ENCODE data around the gene RBCK1. TPM values are rescaled to one million over a fixed set of nuclear protein-coding genes. Genes with fewer than 3 reads are reported as not detected.

RBCK1 gene
- total and polyA plus RNA-seq, 4 experiments from 2014 or later: 75.2 to 118 (median 96.5) TPM

GRCh38 chr20:458776-459175 lies 50.7 kb downstream of the RBCK1 start:
- Histone ChIP-seq H3K27me3 (ENCODE audit: insufficient read depth, low read length) (no peaks in the 10 kb centered on the region), H3K27ac (ENCODE audit: low read depth, low read length) (no peak overlapping the region), H3K4me1 (ENCODE audit: insufficient read depth, low read length) (peaks cover 37% of the 10 kb centered on the region), H3K9me3 (ENCODE audit: control insufficient read depth in 1 of 2, low read length in 2 of 2) (no peaks in the 10 kb centered on the region), H3K4me3 (ENCODE audit: low read length in 2 of 2) (no peak overlapping the region), H3K36me3 (ENCODE audit: insufficient read depth, low read length) (no peaks in the 10 kb centered on the region)
- intact Hi-C loops (cut with micrococcal nuclease): no loop called here
- H3K9me3 Mint-ChIP-seq: peaks cover 0 to 3% (median 0%) of the 10 kb centered on the region in 8 donors
- peaks cover 33 to 60% (median 48%) of the 10 kb centered on the region in 4 donors for H3K4me1 Mint-ChIP-seq
- no peak for DNase-seq
- no peaks in the 10 kb centered on the region for H3K27me3 Mint-ChIP-seq
- H3K36me3 Mint-ChIP-seq: peaks cover 4 to 11% of the 10 kb centered on the region in 2 donors
- ChIA-PET CTCF (ENCODE audit: partially characterized antibody) (interaction anchor here (1.3 kb wide), 1 partner anchor 104 kb away, joined by 3 read pairs; no protein-coding TSS in a partner anchor), POLR2A (ENCODE audit: partially characterized antibody) (interaction anchor here (1.1 kb wide), 1 partner anchor 49 kb away, joined by 3 read pairs; no protein-coding TSS in a partner anchor)
- H3K4me3 Mint-ChIP-seq: no peak overlapping the region
- no peak overlapping the region for H3K27ac Mint-ChIP-seq

- Mint-ChIP-seq H3K4me1 (peaks cover 30 to 56% (median 47%) of the 10 kb centered on the region in 4 donors), H3K9me3 (peaks cover 0 to 3% (median 0%) of the 10 kb centered on the region in 8 donors), H3K36me3 (peaks cover 4 to 11% of the 10 kb centered on the region in 2 donors), H3K27me3 (no peaks in the 10 kb centered on the region), H3K27ac (peak overlapping the region in 5 of 7 donors; percentile 30 to 86 (median 83)), H3K4me3 (peak overlapping the region; percentile 52 to 98 (median 77))
- peaks cover 37% of the 10 kb centered on the region for H3K4me1 ChIP-seq (ENCODE audit: insufficient read depth, low read length)
- no peaks in the 10 kb centered on the region for H3K9me3 ChIP-seq (ENCODE audit: control insufficient read depth in 1 of 2, low read length in 2 of 2)
- CTCF ChIA-PET (ENCODE audit: partially characterized antibody): interaction anchor here (1.6 kb wide), 1 partner anchor 19 kb away, joined by 5 read pairs; no protein-coding TSS in a partner anchor
- no peak overlapping the region for H3K27ac ChIP-seq (ENCODE audit: low read depth, low read length)
- POLR2A ChIA-PET (ENCODE audit: partially characterized antibody): interaction anchor here (1.1 to 3.1 kb wide), 2 partner anchors 22 to 51 kb away, joined by 3 to 23 read pairs; no protein-coding TSS in a partner anchor
- no peak for DNase-seq
- no peak overlapping the region for H3K4me3 ChIP-seq (ENCODE audit: low read length in 2 of 2)
- intact Hi-C loops (cut with micrococcal nuclease): no loop called here
- H3K36me3 ChIP-seq (ENCODE audit: insufficient read depth, low read length): no peaks in the 10 kb centered on the region
- H3K27me3 ChIP-seq (ENCODE audit: insufficient read depth, low read length): no peaks in the 10 kb centered on the region
These were observed 52.1 kb downstream of the RBCK1 start for GRCh38 chr20:460180-460579.

DNA sequence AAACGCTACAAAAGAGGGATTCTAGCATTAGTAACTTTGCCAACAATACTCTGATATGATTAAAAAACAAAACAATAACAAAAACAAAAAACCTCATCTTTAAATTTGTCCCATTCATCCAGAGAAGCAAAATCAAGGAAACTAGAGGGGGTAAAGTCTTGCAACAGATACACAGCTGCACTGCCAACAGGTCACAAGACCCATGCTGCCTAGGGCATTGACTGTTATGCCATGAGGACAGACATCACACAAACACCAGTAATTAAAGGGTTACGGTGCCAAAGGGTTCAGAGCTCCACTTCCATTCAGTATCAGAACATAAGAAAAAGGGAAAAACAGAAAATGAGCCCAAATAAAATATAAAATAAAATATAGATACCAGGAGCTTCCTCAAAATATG lies 52.6 kb downstream of the RBCK1 start:
- intact Hi-C loops (cut with micrococcal nuclease): no loop called here
- H3K27me3 ChIP-seq (ENCODE audit: insufficient read depth, low read length): no peaks in the 10 kb centered on the region
- peaks cover 0 to 3% (median 0%) of the 10 kb centered on the region in 8 donors for H3K9me3 Mint-ChIP-seq
- H3K4me3 Mint-ChIP-seq: peak overlapping the region; percentile 52 to 98 (median 82)
- H3K4me1 Mint-ChIP-seq: peaks cover 30 to 56% (median 47%) of the 10 kb centered on the region in 4 donors
- H3K9me3 ChIP-seq (ENCODE audit: control insufficient read depth in 1 of 2, low read length in 2 of 2): no peaks in the 10 kb centered on the region
- H3K27ac Mint-ChIP-seq: peak overlapping the region in 6 of 7 donors; percentile 30 to 86 (median 76)
- H3K36me3 ChIP-seq (ENCODE audit: insufficient read depth, low read length): no peaks in the 10 kb centered on the region
- no peak overlapping the region for H3K4me3 ChIP-seq (ENCODE audit: low read length in 2 of 2)
- peaks cover 37% of the 10 kb centered on the region for H3K4me1 ChIP-seq (ENCODE audit: insufficient read depth, low read length)
- no peaks in the 10 kb centered on the region for H3K27me3 Mint-ChIP-seq
- DNase-seq: no peak
- ChIA-PET POLR2A (ENCODE audit: partially characterized antibody) (interaction anchor here (3.1 kb wide), 1 partner anchor 22 kb away, joined by 23 read pairs; no protein-coding TSS in a partner anchor), CTCF (ENCODE audit: partially characterized antibody) (interaction anchor here (1.6 kb wide), 1 partner anchor 18 kb away, joined by 5 read pairs; no protein-coding TSS in a partner anchor)
- peaks cover 4 to 11% of the 10 kb centered on the region in 2 donors for H3K36me3 Mint-ChIP-seq
- H3K27ac ChIP-seq (ENCODE audit: low read depth, low read length): no peak overlapping the region

GRCh38 chr20:461254-462198 lies 53.4 kb downstream of the RBCK1 start:
- Mint-ChIP-seq H3K27ac (peak overlapping the region; percentile 91 to 98 (median 97)), H3K36me3 (peaks cover 4 to 11% of the 10 kb centered on the region in 2 donors), H3K4me1 (peaks cover 30 to 52% (median 43%) of the 10 kb centered on the region in 4 donors), H3K9me3 (peaks cover 0 to 3% (median 0%) of the 10 kb centered on the region in 8 donors), H3K27me3 (no peaks in the 10 kb centered on the region), H3K4me3 (peak overlapping the region; percentile 97 to 99 (median 98))
- Histone ChIP-seq H3K4me1 (ENCODE audit: insufficient read depth, low read length) (peaks cover 37% of the 10 kb centered on the region), H3K9me3 (ENCODE audit: control insufficient read depth in 1 of 2, low read length in 2 of 2) (no peaks in the 10 kb centered on the region), H3K27me3 (ENCODE audit: insufficient read depth, low read length) (no peaks in the 10 kb centered on the region), H3K36me3 (ENCODE audit: insufficient read depth, low read length) (no peaks in the 10 kb centered on the region), H3K4me3 (ENCODE audit: low read length in 2 of 2) (peak overlapping the region; percentile 70 to 76), H3K27ac (ENCODE audit: low read depth, low read length) (peak overlapping the region; percentile 84)
- intact Hi-C loops (cut with micrococcal nuclease): loop anchor here (1.0 to 2.0 kb wide), 7 partner anchors 18 to 115 kb away; partner anchors contain the start of genes CSNK2A1, NRSN2 and RBCK1
- ChIA-PET CTCF (ENCODE audit: partially characterized antibody) (interaction anchor here (1.6 to 2.2 kb wide), 2 partner anchors 15 to 18 kb away, joined by 5 to 13 read pairs; no protein-coding TSS in a partner anchor), POLR2A (ENCODE audit: partially characterized antibody) (interaction anchor here (0.8 to 3.1 kb wide), 13 partner anchors 17 to 165 kb away, joined by 3 to 23 read pairs (median 5); partner anchors contain the start of genes CSNK2A1, RBCK1, SOX12 and TRIB3)
- DNase-seq: peak; percentile 53 to 71 (median 61)

GRCh38 chr20:462199-462991 lies 54.3 kb downstream of the RBCK1 start, which contains the start of gene TBC1D20:
Gene TBC1D20 (minus strand): TSS chr20:462533. CDS start chr20:462405, 128 bp downstream.
- Mint-ChIP-seq H3K27ac (peak within 1 kb of the TSS; percentile 91 to 98 (median 97)), H3K27me3 (peaks cover 0 to 2% of the 10 kb centered on the region in 2 donors), H3K9me3 (peaks cover 0 to 3% (median 0%) of the 10 kb centered on the region in 8 donors), H3K4me1 (peaks cover 30 to 49% (median 41%) of the 10 kb centered on the region in 4 donors), H3K36me3 (peaks cover 2 to 9% of the 10 kb centered on the region in 2 donors), H3K4me3 (peak within 1 kb of the TSS; percentile 97 to 99 (median 98))
- H3K4me3 ChIP-seq (ENCODE audit: low read length in 2 of 2): peak within 1 kb of the TSS; percentile 70 to 76
- CTCF ChIA-PET (ENCODE audit: partially characterized antibody): interaction anchor here (1.5 to 2.2 kb wide), 2 partner anchors 14 to 55 kb away, joined by 5 to 13 read pairs; no protein-coding TSS in a partner anchor
- peak; percentile 80 to 90 (median 89) for DNase-seq
- H3K4me1 ChIP-seq (ENCODE audit: insufficient read depth, low read length): peaks cover 37% of the 10 kb centered on the region
- intact Hi-C loops (cut with micrococcal nuclease): loop anchor here (1.0 to 2.0 kb wide), 7 partner anchors 17 to 116 kb away; partner anchors contain the start of genes CSNK2A1, NRSN2 and RBCK1
- no peaks in the 10 kb centered on the region for H3K9me3 ChIP-seq (ENCODE audit: control insufficient read depth in 1 of 2, low read length in 2 of 2)
- H3K27me3 ChIP-seq (ENCODE audit: insufficient read depth, low read length): no peaks in the 10 kb centered on the region
- no peaks in the 10 kb centered on the region for H3K36me3 ChIP-seq (ENCODE audit: insufficient read depth, low read length)
- peak within 1 kb of the TSS; percentile 84 for H3K27ac ChIP-seq (ENCODE audit: low read depth, low read length)
- POLR2A ChIA-PET (ENCODE audit: partially characterized antibody): interaction anchor here (0.8 to 3.1 kb wide), 15 partner anchors 9 to 166 kb away, joined by 3 to 23 read pairs (median 5); partner anchors contain the start of genes CSNK2A1, RBCK1, SOX12 and TRIB3

GRCh38 chr20:467755-468154 lies 59.7 kb downstream of the RBCK1 start:
- no peak overlapping the region for H3K27ac Mint-ChIP-seq
- Histone ChIP-seq H3K27me3 (ENCODE audit: insufficient read depth, low read length) (no peaks in the 10 kb centered on the region), H3K4me1 (ENCODE audit: insufficient read depth, low read length) (peaks cover 6% of the 10 kb centered on the region), H3K4me3 (ENCODE audit: low read length in 2 of 2) (no peak overlapping the region), H3K9me3 (ENCODE audit: control insufficient read depth in 1 of 2, low read length in 2 of 2) (peaks cover 0 to 8% of the 10 kb centered on the region in 2 donors), H3K27ac (ENCODE audit: low read depth, low read length) (no peak overlapping the region), H3K36me3 (ENCODE audit: insufficient read depth, low read length) (no peaks in the 10 kb centered on the region)
- H3K27me3 Mint-ChIP-seq: peaks cover 5 to 11% of the 10 kb centered on the region in 2 donors
- H3K9me3 Mint-ChIP-seq: peaks cover 0 to 23% (median 11%) of the 10 kb centered on the region in 8 donors
- ChIA-PET CTCF (ENCODE audit: partially characterized antibody) (interaction anchor here (1.9 kb wide), 1 partner anchor 9 kb away, joined by 8 read pairs; no protein-coding TSS in a partner anchor), POLR2A (ENCODE audit: partially characterized antibody) (no interaction called here)
- H3K4me1 Mint-ChIP-seq: peaks cover 6 to 7% (median 6%) of the 10 kb centered on the region in 4 donors
- no peak for DNase-seq
- peaks cover 0 to 2% of the 10 kb centered on the region in 2 donors for H3K36me3 Mint-ChIP-seq
- intact Hi-C loops (cut with micrococcal nuclease): no loop called here
- H3K4me3 Mint-ChIP-seq: no peak overlapping the region

Measured in CD4-positive, alpha-beta memory T cell (primary cell).